ENCODE measurements around the gene SRSF1. TPM values are rescaled to one million over a fixed set of nuclear protein-coding genes. Genes with fewer than 3 reads are reported as not detected.
A peak's percentile ranks its signal among the peaks of the same experiment; 100 is the strongest.

Gene SRSF1
- total RNA-seq, 4 donors from 2014 or later, result 181 to 274 (median 182) TPM

- TF ChIP-seq, protein P1, sequence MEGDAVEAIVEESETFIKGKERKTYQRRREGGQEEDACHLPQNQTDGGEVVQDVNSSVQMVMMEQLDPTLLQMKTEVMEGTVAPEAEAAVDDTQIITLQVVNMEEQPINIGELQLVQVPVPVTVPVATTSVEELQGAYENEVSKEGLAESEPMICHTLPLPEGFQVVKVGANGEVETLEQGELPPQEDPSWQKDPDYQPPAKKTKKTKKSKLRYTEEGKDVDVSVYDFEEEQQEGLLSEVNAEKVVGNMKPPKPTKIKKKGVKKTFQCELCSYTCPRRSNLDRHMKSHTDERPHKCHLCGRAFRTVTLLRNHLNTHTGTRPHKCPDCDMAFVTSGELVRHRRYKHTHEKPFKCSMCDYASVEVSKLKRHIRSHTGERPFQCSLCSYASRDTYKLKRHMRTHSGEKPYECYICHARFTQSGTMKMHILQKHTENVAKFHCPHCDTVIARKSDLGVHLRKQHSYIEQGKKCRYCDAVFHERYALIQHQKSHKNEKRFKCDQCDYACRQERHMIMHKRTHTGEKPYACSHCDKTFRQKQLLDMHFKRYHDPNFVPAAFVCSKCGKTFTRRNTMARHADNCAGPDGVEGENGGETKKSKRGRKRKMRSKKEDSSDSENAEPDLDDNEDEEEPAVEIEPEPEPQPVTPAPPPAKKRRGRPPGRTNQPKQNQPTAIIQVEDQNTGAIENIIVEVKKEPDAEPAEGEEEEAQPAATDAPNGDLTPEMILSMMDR (IDR thresholded peaks at IDR 0.05), result no peak
- DNase-seq (ENCODE audit: low spot score), result no peak
- ATAC-seq (ENCODE audit: low FRiP score), result peak; percentile 84
Measured at GRCh38 chr17:57995076-57995956, 11.7 kb downstream of the SRSF1 start.

- TF ChIP-seq, protein P1 (IDR thresholded peaks at IDR 0.05), result no peak
- DNase-seq (ENCODE audit: low spot score) (no peak), ATAC-seq (ENCODE audit: low FRiP score) (no peak)
Measured at GRCh38 chr17:57994436-57994835, 12.6 kb downstream of the SRSF1 start.

- ATAC-seq (ENCODE audit: low FRiP score), result no peak
Measured at GRCh38 chr17:57993471-57994365, 13.3 kb downstream of the SRSF1 start.

DNA sequence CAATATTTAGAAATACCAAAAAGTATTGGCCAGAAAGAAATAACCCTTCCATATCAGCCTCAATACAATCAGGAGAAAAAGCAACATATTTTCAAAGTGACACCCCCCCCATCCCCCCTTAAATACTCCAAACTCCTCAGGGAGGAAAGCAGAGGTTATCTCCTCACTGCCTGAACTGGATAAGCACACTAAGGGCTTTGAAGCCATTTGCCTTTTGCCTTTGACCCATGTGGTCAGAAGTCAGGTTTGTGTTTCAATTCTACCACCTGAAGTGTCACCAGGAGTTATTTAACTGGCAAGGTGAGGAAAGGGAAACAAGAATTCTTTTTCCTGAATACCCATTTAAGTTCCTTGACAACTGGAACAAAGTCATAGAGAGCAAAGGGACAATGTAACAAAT, 15.5 kb downstream of the SRSF1 start:
- ATAC-seq (ENCODE audit: low FRiP score) (no peak), DNase-seq (ENCODE audit: low spot score) (no peak)
- TF ChIP-seq, protein P1 (IDR thresholded peaks at IDR 0.05), result no peak

More at GRCh38 chr17:57993471-57994365, 13.3 kb downstream of the SRSF1 start:
- TF ChIP-seq, protein P1 (IDR thresholded peaks at IDR 0.05), result no peak
- DNase-seq (ENCODE audit: low spot score), result no peak

- ATAC-seq (ENCODE audit: low FRiP score), result no peak
- no peak for DNase-seq (ENCODE audit: low spot score)
- TF ChIP-seq, protein P1 (IDR thresholded peaks at IDR 0.05), result no peak
Measured at GRCh38 chr17:57990037-57990436, 17.0 kb downstream of the SRSF1 start.

DNA sequence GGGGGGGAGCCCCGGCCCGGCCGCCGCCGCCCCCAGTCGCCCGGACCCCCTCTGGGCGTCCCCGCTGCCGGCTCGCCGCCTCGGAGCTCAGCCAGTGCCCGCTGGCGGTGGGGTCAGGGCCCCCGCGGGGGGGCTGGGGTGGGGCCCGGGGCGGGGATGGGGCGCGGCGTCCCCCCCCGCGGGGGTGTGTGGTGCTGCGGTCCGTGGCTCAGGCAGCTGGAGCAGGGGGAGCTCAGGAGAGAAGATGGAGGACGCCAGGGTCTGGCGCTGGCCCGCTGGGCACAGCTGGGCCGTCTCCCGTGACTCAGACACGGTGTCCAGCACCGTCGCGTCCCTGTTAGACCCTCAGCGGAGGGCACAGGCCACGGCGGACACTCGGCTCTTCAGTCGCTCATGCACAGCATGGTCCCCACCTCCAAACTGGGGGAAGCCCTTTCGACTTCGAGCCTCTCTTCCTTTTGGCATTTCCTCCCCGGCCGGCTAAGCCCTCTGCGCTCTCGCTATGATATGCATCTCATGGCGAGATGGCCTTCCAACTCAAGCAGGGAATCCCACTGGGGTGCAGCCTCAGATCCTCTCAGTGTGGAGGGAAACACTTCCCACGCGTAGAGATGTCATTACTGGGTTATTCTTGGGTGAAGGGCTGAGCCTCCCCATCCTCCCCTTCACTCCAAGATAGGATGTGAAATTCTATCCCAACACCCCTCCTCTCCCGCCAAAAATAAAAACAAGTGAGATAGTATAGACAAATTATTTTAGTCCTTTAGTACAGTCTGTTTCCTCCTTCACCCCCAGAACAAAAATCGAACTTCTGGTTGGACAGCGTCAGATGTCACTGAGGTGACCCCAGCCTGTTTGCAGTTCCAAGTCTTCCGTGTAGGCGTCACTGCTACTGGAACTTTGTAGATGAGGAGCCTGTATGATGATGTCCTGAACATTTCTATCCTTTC, 18.5 kb downstream of the SRSF1 start:
- TF ChIP-seq, protein P1 (IDR thresholded peaks at IDR 0.05), result no peak
- no peak for DNase-seq (ENCODE audit: low spot score)
- peak; percentile 64 for ATAC-seq (ENCODE audit: low FRiP score)
